M059J (cell line): ENCODE results near the gene TCF4. TPM values are rescaled to one million over a fixed set of nuclear protein-coding genes. Genes with fewer than 3 reads are reported as not detected.

ENCODE experiments used
- DNase-seq: peaks from one replicate; pipeline ENCODE4 v3.0.0-alpha.2; 2012; ENCODE audit warnings: low read depth
- total RNA-seq: library from RNA; depleted of rRNA; stranded (reverse); fragments of >200 nt; shearing (Covaris generic); gene quantifications from 2 replicates; pipeline ENCODE4 v1.2.3, GENCODE V29; 2014

Gene TCF4
- total RNA-seq, 1 experiment from 2014 or later = 57.2 TPM

DNA sequence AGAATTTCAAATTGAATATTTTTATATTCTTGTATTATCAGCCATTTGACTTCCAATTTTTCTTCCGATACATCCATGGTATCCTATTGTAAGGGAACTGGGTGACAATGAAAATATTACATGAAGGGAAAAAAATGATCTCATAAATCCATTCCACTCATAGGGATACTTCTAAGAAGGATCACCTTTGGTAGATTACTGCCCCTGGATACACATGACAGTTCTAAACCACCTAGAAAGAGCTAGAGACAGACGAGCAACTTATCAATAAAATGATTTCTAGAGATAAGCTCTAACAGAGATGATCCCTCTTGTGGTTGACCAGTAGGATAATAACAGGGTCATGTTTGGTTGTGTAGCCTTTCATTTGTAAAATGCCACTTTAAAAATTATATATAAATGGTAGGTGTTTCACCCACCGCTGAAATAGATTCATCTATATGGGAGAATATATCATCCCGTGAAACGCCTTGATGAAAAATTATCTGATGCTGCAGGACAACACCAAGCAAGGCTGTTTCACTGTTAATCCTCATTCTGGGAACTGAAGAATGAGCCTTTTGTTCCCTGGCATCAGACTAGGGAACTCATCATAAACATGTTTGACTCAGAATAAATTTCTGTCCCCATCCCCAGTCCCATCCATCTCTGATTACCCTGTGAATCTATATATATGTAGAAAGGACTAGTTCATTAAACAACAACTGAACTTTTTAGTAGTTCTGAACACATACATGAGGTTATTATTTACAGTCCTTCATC lies 180.0 kb downstream of the TCF4 start:
- peak; percentile 28 for DNase-seq

DNA sequence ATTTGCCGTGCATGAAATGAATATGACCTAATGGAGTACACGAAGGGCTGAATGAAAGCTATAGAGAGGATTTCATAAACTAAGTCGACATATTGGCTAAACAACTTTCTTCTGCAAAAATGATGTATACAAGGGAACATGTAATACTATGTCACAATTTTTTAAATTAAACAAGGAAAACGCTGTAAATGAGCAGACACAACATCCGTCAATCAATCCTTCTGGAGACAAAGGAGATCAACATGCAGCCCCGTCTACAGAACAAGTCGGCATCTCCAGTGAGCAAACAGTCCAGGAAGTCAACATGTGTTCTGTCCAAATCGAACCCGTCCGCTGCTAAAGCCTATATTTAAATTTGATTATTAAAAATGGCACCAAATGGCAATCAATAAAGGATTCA lies 180.8 kb downstream of the TCF4 start:
- DNase-seq = peak; percentile 49

DNA sequence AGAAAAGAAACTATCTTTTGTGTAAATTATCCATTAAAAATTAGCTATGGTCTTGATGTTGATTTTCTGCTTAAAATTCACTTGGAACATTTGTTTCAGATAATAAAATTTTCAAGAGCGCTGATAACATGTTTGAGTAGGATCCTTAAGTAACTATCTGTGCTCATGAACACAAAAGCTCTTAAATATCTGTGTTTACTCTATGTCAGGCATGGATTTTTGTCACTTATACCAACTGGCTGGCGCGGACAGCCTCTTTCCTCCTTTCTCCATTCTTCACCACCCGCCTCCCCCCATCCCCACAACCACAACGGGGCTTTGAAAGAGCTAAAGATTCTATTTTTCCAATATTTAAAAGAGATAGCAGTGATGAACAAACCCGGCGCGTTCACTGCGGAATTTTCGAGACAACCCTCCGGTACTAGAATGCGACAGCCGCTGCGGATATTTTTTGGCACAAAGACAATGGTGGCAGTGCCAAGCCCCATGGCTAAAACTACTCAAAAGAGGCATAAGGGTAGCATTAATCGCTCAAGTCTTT lies 181.5 kb downstream of the TCF4 start:
- peak; percentile 58 for DNase-seq

DNA sequence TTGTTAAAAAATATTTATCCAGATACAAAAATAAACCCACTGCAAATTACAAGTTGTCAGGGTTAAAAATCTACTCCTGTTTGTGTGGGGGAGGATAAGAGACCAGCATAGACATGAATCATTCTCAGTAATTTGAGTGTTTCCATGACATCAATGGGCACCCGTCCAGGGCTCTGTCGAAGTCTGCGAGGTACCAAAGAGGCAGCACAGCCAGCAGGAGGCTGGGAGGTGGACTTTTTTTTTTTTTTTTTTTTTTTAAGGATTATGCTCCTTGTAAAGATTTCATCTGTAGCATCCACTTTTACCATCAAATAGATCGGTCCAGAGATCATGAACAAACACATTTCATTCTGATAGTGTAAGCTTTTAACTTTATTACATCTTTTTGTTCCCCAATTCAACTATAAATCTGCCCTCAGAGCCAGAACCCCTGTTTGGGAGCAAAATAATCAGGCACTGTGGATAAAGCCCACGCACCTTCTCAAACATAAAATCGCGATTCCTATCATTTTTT lies 182.0 kb downstream of the TCF4 start:
- peak; percentile 98 for DNase-seq

DNA sequence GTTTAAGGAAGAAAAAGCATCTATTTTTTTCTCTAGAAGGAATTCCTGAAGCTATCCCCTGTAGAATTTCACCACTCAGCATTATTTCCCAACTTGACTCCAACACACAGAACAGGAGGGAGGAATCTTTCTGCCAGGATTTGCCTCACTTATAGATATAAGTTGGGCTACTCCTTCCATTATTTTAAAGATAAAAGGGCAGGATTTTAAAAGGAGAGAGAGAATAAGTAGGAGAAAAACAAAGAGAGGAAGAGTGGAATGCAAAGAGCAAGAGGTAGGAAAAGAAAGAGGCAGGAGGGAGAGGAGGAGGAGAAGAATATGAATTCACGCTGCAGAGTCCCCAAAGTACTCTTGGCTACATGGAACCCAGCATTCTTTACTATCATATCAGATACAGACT lies 182.5 kb downstream of the TCF4 start:
- no peak for DNase-seq

DNA sequence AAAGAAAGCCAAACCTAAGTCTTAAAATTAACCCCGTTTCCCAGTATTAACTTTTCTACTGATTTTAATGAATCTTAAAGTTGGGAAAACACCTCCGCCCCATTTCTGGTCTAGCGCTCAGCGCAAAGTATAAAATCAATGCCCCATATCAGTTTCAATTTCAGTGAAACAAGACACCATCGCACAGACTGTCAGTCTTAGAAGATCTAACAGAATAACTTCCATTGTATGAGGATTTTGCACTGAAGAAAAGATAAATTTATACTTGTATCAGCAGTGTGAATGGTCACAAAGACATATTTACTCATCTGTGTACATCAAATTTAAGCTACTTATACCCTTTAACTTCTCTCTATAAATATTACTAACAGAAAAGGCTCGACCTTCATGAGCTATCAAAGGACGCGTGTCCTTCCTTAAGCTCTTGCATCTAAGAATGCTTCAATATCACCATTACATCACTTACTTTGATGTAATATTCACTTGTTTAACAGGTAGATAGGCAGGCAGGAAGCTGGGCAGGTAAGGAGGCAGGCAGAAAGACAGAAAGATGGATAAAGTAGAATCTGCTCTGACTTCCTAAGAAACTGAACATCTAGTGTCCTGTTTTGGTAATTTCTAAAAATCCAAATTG lies 183.0 kb downstream of the TCF4 start:
- peak; percentile 23 for DNase-seq

DNA sequence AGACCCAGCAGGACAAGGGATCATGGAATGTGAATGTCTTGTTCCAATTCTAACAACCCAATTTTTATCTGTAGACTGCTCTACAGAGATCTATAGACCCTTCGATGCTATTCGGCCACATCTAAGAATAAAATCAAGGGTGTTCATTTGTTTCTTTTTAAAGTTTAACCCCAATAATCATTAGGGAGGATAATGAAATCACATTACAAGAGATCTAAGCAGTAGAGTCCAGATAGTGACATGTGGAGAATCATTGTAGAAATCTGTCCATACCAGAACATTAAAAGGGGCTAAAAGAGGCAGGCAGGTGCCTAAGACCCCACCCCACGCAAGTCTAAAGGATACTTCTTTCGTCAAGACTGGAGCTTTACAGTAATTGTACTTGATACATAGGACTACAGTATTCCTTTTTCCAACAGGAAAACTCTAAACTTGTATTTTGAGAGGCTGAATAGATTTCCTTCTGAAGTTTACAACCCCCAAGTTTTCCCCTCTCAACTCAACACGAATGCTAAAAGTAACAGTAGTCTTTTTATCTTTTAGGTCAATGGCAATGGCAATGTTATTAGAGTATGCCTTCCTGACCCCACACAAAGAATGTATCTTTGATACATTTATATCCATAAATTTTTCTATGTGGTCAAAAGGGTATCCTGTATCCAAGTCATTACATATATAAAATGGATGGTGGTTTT lies 183.7 kb downstream of the TCF4 start:
- no peak for DNase-seq

DNA sequence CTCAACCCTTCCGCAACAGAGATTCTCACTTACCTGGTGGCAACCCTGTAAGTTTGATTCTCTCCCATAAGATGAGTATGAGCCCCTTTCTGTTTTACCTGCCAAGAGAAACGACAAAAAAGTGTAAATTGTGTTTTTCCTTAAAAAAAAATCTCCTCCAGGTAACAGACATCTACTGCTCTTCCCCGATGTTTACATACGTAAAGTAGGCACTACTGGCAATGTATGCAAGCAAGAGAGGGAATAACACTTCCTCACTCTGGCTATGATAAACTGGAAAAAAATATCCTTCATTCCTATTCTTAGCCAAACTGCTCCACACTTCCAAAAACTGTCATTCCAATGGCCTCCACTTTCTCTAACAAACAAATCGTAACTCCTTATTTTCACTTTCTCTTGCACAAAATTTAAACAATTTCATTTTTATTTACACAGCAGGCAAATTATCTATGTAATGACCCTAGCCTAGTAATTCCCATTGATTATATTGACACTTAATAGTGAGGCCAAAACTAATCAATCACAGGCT lies 184.5 kb downstream of the TCF4 start:
- peak; percentile 31 for DNase-seq

DNA sequence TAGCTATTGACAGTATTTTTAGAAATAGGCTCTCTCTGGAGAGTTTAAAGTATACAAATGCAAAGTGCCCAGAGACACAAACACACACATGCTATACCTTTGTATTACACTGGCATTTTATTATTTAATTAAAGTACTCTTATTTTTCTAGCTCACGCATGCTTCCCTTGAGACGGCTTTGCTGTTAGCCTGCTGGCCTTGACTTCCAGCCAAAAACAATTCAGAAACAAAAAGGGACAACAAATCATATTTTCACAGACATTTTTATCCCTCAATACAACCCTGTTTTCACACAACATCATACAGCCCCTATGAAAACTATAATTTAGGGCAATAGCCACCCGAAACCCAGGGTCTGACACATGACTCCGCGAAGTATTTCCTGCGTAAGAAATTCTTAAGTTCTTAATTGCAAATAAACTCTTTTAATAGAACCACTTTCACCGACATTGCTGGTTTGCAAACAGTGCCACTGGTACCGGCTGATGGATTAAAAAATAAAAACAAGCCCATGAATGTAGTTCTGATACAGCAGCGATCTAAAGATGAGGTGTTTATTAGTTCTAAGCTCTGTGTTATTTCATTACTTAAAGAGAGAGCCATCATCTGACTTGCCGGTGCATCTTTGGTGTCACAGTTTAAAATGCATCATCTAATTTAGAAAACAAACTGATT lies 185.1 kb downstream of the TCF4 start:
- peak; percentile 43 for DNase-seq

DNA sequence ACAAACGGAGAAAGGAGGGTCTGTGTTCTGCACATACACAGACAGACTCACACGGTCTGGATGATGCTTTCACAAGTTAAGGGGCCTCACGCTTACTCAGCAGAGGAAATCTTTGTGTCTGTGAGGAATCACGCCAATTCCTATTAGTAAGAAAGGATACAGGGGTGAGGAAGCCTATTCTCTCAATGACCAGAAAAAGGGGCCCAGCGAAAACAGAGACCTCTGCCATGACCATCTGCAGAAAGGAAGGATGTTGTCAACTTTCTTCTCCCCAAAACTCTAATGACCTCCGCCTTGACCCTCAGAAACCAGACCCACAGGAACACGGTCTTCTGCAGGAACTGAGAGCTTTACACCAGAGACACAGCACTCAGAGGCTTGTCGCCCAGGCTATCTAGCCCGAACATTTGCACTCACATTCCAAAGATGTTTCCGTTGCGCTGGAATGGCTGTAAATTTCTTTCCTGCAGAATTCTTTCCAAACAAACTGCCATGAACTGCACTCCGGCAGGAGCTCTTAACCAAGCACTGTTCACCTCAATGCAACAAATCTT lies 186.3 kb downstream of the TCF4 start:
- DNase-seq = peak; percentile 91

DNA sequence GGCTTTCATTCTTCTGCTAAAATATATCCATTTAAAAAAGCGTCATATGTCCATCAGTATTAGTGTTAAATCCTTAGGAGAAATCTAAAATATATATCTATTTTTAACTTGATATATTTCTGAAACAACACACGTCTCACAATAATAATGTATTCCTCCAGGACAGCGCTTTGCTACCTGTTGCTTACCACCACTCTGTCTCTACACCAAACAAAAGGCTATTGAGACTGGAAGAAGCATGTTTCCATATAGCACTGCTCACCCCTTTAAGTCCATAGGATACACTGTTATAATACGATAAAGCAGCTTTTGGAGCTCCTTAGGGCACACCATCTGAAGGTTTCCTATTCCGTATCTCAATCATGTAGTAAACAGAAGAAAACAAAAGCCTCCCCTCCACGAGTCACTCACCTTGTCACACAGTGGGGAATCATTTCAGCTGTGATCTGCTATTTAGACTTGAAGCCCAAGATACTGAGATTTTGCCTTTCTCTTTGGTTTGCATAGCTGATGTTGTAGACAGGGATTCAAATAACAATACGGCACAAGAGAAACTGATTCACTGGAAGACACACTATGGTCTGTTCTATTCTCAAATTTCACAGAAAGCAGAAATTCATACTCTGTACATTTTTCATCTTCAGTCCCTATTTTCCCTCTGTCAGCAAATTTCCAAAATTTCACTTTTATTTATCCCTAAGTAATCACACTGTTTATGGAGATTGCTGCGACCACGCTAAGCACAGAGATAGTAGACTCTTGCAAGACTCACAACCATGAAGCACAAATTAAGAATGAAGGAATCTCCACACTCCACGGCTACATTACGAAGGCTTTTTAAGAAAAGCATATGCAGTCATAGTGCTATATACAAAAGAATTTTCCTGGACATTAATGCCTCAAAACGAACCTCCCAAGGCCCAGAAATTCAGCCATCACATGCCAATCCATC lies 187.1 kb downstream of the TCF4 start:
- DNase-seq = no peak

DNA sequence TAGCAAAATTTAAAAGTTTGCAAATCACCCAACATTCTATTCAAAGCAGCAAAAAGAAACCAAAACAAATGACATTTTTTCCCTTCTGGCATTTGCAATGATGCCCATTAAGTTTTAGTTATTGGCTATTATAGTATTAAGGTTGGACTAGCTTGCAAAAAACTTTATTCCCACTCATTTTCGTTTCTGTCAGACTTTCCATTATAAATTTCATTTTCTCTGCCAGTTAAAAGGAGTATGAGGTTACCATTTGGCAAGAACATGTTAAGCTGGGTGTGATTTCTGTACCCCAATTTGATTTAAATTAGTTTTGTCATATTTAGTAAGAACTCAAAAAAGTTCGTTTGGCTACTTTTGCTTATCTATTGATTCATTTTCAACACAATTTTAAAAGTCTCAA lies 187.9 kb downstream of the TCF4 start:
- DNase-seq = no peak

DNA sequence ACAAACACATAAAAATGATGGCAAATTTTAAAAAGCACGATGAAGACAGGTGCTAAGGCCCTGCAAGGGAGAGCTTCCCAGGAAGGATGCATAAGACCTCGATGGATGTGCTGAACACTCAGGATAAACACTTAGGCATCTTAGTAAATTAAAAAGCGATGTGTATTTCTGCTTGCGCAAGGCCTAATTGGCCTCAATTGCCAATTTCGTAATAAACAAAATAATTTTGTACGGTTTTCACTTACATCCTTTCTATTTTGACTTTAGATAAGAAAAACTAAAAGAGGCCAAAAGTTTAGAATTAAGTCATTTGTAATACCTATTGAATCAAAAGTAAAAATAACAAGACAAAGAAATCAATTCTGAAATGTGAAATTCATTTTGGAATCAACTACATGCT lies 189.1 kb downstream of the TCF4 start:
- no peak for DNase-seq

DNA sequence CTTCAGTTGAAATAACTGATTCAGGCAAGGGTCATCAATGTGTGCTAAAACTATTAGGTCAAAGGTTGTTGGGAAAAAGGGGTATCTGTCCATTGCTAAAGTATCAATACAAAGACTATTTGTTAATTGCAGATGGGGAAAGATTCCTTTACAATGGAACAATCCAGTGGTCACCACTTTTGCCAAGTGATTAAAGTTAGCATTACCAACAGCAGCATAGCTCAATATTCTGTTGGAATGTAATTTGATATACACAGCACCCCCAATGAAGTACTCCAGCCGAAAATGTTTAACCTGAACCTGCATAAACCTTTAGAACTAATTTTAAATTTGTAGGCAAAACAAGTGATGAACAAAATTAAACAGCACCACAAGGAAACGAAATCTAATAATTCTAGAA lies 191.0 kb downstream of the TCF4 start:
- no peak for DNase-seq

DNA sequence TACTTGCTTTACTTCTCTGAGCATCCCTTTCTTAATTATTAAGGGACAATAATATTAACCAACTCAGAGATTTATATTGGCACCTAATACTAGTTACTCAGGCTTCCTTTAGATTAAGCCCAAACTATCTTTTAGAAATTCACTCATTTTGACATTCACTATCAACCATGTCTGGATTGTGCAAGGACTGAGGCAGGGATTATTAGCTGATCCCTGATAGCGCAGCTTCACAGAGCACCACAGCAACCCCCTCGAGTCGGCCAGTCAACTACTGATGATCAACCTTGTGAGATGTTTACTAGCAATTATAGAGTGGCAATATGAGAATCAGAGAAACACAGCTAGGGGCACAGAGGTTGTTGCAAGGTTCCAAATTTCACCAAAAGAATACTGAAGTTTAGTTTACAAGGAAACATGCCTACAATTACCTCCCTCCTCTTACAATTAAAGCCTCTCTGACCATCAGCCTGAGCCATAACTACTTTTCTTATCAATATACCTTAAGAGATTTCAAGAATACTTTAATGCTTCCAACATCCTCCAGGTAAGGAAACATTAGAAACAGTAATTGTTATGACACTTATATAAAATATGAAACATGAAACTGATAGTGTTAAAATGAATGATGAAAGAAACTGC lies 191.6 kb downstream of the TCF4 start:
- DNase-seq = no peak

DNA sequence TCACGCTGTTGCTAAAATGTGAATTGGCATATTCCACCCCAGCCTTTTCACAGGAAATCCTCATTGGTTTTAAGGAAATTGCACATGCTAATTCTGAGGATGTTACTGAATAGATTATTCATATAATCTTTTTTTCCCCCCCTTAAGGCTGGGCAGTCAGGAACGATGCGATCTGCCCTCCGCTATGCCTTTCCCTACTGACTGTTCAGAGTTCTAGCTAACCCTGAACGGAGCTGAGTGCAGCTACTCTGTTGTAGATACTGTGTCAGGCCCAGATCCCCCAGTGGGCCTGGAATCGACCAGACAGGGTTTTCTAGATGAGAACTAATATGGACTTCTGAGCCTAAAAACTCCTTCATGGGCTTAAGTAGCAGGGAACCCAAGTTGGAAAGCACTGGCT lies 192.2 kb downstream of the TCF4 start:
- no peak for DNase-seq

DNA sequence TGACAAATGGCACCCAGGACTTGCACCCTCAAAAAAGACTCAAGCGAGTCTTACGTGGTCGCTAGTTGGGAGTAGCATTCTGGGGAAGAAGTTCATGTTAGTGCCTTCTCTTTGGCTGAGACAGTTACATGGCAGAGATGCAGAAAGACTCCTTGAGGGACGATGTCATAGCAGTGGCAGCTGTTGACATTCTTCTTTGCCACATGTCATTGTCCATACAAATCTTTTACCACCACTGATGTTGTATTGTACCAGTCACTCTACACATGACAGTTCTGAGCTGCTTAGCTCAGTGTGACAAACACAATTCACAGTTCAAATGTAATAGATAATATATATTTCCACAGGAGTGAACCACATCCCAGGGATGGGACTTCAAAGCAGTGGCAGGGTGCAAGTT lies 197.1 kb downstream of the TCF4 start:
- DNase-seq = no peak

DNA sequence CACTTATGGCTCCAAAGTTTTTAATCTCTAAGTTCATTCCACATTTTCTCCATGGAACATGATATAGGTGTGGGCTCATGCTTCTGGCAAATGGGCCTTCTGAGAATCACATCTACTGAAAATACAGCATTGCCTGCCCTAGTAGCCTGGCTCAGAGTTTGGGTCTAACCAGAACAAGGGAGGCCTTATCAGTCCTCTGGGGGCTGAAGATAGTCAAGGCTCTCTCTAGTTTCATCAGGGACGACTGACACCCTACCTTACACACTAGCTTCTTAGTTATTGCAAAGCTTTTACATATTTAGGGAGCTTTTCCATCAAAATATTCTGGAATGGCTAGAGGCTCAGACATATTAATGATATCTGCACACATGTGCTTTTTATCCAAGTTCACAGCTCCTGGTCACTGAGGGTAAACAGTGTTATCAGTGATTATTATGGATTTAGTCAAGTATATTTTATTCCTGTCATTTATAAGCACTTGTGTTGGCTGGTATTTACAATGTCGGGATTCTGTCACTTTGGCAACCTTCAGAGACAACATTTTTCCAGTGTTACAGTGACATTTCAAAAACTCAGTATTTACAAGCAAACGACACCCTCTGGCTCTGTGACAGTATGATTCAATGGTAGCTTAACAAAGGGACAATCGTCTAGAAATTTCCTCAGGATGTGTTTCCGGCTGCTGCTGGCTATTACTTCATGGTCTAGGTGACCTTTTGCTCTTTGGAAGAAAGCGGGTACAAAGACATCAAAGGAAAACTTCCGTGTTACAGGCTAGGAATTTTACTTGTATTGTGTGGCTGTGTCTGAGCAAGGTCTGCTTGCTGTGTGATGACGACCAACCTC lies 200.6 kb downstream of the TCF4 start:
- DNase-seq = no peak

DNA sequence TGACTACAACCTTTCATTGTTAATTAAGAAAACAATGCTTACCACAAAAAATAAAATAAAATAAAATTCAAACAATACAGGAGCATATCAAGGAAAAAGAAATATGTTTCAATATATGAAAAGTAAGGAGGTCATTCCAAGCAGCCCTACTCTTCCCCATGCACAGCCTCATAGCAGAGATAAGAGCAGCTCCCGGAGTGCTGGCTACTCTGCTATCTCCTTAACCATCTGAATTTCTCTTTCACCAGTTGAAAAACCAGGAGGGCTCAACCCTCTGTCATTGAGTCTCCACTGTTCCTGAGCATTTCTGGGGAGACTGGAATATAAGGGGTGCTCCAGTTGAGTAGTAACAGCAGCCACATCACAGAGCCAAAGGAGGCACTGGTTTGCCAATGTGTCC lies 201.4 kb downstream of the TCF4 start:
- no peak for DNase-seq
